ENCODE results near the gene SYNE1.

Gene SYNE1

GRCh38 chr6:152587473-152587872 lies 49.7 kb downstream of the SYNE1 start:
- Histone ChIP-seq H3K9ac (ENCODE audit: low read length) (no peak overlapping the region), H3K9me3 (ENCODE audit: control insufficient read depth, low read depth, low read length) (no peaks in the 10 kb centered on the region), H3K4me1 (ENCODE audit: control insufficient read depth, low read depth, low read length) (no peaks in the 10 kb centered on the region), H3K27ac (ENCODE audit: low read length) (no peak overlapping the region), H3K4me3 (ENCODE audit: low read length) (no peak overlapping the region), H3K27me3 (ENCODE audit: control insufficient read depth, insufficient read depth, low read length) (no peaks in the 10 kb centered on the region), H3K36me3 (ENCODE audit: control insufficient read depth, low read depth, low read length) (no peaks in the 10 kb centered on the region)

- Histone ChIP-seq H3K4me3 (ENCODE audit: low read length) (no peak overlapping the region), H3K27me3 (ENCODE audit: control insufficient read depth, insufficient read depth, low read length) (no peaks in the 10 kb centered on the region), H3K4me1 (ENCODE audit: control insufficient read depth, low read depth, low read length) (no peaks in the 10 kb centered on the region), H3K27ac (ENCODE audit: low read length) (no peak overlapping the region), H3K36me3 (ENCODE audit: control insufficient read depth, low read depth, low read length) (no peaks in the 10 kb centered on the region), H3K9ac (ENCODE audit: low read length) (no peak overlapping the region), H3K9me3 (ENCODE audit: control insufficient read depth, low read depth, low read length) (no peaks in the 10 kb centered on the region)
Measured at GRCh38 chr6:152585236-152585635, 51.9 kb downstream of the SYNE1 start.

- H3K36me3 ChIP-seq (ENCODE audit: control insufficient read depth, low read depth, low read length) = no peaks in the 10 kb centered on the region
- no peak overlapping the region for H3K9ac ChIP-seq (ENCODE audit: low read length)
- no peaks in the 10 kb centered on the region for H3K9me3 ChIP-seq (ENCODE audit: control insufficient read depth, low read depth, low read length)
- no peak overlapping the region for H3K4me3 ChIP-seq (ENCODE audit: low read length)
- no peak overlapping the region for H3K27ac ChIP-seq (ENCODE audit: low read length)
- no peaks in the 10 kb centered on the region for H3K27me3 ChIP-seq (ENCODE audit: control insufficient read depth, insufficient read depth, low read length)
- no peaks in the 10 kb centered on the region for H3K4me1 ChIP-seq (ENCODE audit: control insufficient read depth, low read depth, low read length)
Measured at GRCh38 chr6:152583888-152584287, 53.3 kb downstream of the SYNE1 start.

GRCh38 chr6:152576525-152576924 lies 60.6 kb downstream of the SYNE1 start:
- no peak overlapping the region for H3K27ac ChIP-seq (ENCODE audit: low read length)
- H3K9me3 ChIP-seq (ENCODE audit: control insufficient read depth, low read depth, low read length) = no peaks in the 10 kb centered on the region
- H3K4me3 ChIP-seq (ENCODE audit: low read length) = no peak overlapping the region
- no peaks in the 10 kb centered on the region for H3K27me3 ChIP-seq (ENCODE audit: control insufficient read depth, insufficient read depth, low read length)
- no peaks in the 10 kb centered on the region for H3K4me1 ChIP-seq (ENCODE audit: control insufficient read depth, low read depth, low read length)
- H3K36me3 ChIP-seq (ENCODE audit: control insufficient read depth, low read depth, low read length) = no peaks in the 10 kb centered on the region
- H3K9ac ChIP-seq (ENCODE audit: low read length) = no peak overlapping the region

- Histone ChIP-seq H3K27ac (ENCODE audit: low read length) (no peak overlapping the region), H3K4me3 (ENCODE audit: low read length) (no peak overlapping the region), H3K27me3 (ENCODE audit: control insufficient read depth, insufficient read depth, low read length) (no peaks in the 10 kb centered on the region), H3K9ac (ENCODE audit: low read length) (no peak overlapping the region), H3K9me3 (ENCODE audit: control insufficient read depth, low read depth, low read length) (no peaks in the 10 kb centered on the region), H3K36me3 (ENCODE audit: control insufficient read depth, low read depth, low read length) (no peaks in the 10 kb centered on the region), H3K4me1 (ENCODE audit: control insufficient read depth, low read depth, low read length) (no peaks in the 10 kb centered on the region)
Measured at GRCh38 chr6:152575621-152576150, 61.5 kb downstream of the SYNE1 start.

- Histone ChIP-seq H3K9me3 (ENCODE audit: control insufficient read depth, low read depth, low read length) (no peaks in the 10 kb centered on the region), H3K9ac (ENCODE audit: low read length) (no peak overlapping the region), H3K4me3 (ENCODE audit: low read length) (no peak overlapping the region), H3K4me1 (ENCODE audit: control insufficient read depth, low read depth, low read length) (no peaks in the 10 kb centered on the region), H3K36me3 (ENCODE audit: control insufficient read depth, low read depth, low read length) (no peaks in the 10 kb centered on the region), H3K27me3 (ENCODE audit: control insufficient read depth, insufficient read depth, low read length) (no peaks in the 10 kb centered on the region), H3K27ac (ENCODE audit: low read length) (no peak overlapping the region)
Measured at GRCh38 chr6:152575161-152575560, 62.0 kb downstream of the SYNE1 start.

GRCh38 chr6:152573762-152574161 lies 63.4 kb downstream of the SYNE1 start:
- Histone ChIP-seq H3K9me3 (ENCODE audit: control insufficient read depth, low read depth, low read length) (no peaks in the 10 kb centered on the region), H3K4me1 (ENCODE audit: control insufficient read depth, low read depth, low read length) (no peaks in the 10 kb centered on the region), H3K27ac (ENCODE audit: low read length) (no peak overlapping the region), H3K27me3 (ENCODE audit: control insufficient read depth, insufficient read depth, low read length) (no peaks in the 10 kb centered on the region), H3K4me3 (ENCODE audit: low read length) (no peak overlapping the region), H3K36me3 (ENCODE audit: control insufficient read depth, low read depth, low read length) (no peaks in the 10 kb centered on the region), H3K9ac (ENCODE audit: low read length) (no peak overlapping the region)

- Histone ChIP-seq H3K27me3 (ENCODE audit: control insufficient read depth, insufficient read depth, low read length) (no peaks in the 10 kb centered on the region), H3K4me3 (ENCODE audit: low read length) (no peak overlapping the region), H3K27ac (ENCODE audit: low read length) (no peak overlapping the region), H3K9ac (ENCODE audit: low read length) (no peak overlapping the region), H3K36me3 (ENCODE audit: control insufficient read depth, low read depth, low read length) (no peaks in the 10 kb centered on the region), H3K9me3 (ENCODE audit: control insufficient read depth, low read depth, low read length) (no peaks in the 10 kb centered on the region), H3K4me1 (ENCODE audit: control insufficient read depth, low read depth, low read length) (no peaks in the 10 kb centered on the region)
Measured at GRCh38 chr6:152572338-152573088, 64.6 kb downstream of the SYNE1 start.

GRCh38 chr6:152571943-152572337 lies 65.2 kb downstream of the SYNE1 start:
- Histone ChIP-seq H3K27me3 (ENCODE audit: control insufficient read depth, insufficient read depth, low read length) (no peaks in the 10 kb centered on the region), H3K4me1 (ENCODE audit: control insufficient read depth, low read depth, low read length) (no peaks in the 10 kb centered on the region), H3K9ac (ENCODE audit: low read length) (no peak overlapping the region), H3K36me3 (ENCODE audit: control insufficient read depth, low read depth, low read length) (no peaks in the 10 kb centered on the region), H3K9me3 (ENCODE audit: control insufficient read depth, low read depth, low read length) (no peaks in the 10 kb centered on the region), H3K4me3 (ENCODE audit: low read length) (no peak overlapping the region), H3K27ac (ENCODE audit: low read length) (no peak overlapping the region)

- Histone ChIP-seq H3K27me3 (ENCODE audit: control insufficient read depth, insufficient read depth, low read length) (no peaks in the 10 kb centered on the region), H3K9ac (ENCODE audit: low read length) (no peak overlapping the region), H3K4me3 (ENCODE audit: low read length) (no peak overlapping the region), H3K27ac (ENCODE audit: low read length) (no peak overlapping the region), H3K4me1 (ENCODE audit: control insufficient read depth, low read depth, low read length) (no peaks in the 10 kb centered on the region), H3K9me3 (ENCODE audit: control insufficient read depth, low read depth, low read length) (no peaks in the 10 kb centered on the region), H3K36me3 (ENCODE audit: control insufficient read depth, low read depth, low read length) (no peaks in the 10 kb centered on the region)
Measured at GRCh38 chr6:152571089-152571488, 66.1 kb downstream of the SYNE1 start.

GRCh38 chr6:152566103-152566875 lies 70.9 kb downstream of the SYNE1 start:
- no peak overlapping the region for H3K9ac ChIP-seq (ENCODE audit: low read length)
- H3K4me1 ChIP-seq (ENCODE audit: control insufficient read depth, low read depth, low read length) = no peaks in the 10 kb centered on the region
- H3K27ac ChIP-seq (ENCODE audit: low read length) = no peak overlapping the region
- no peaks in the 10 kb centered on the region for H3K27me3 ChIP-seq (ENCODE audit: control insufficient read depth, insufficient read depth, low read length)
- H3K9me3 ChIP-seq (ENCODE audit: control insufficient read depth, low read depth, low read length) = no peaks in the 10 kb centered on the region
- no peaks in the 10 kb centered on the region for H3K36me3 ChIP-seq (ENCODE audit: control insufficient read depth, low read depth, low read length)
- no peak overlapping the region for H3K4me3 ChIP-seq (ENCODE audit: low read length)
